NCI-H2196 (cell line): ENCODE data around the gene FMN2.

Experiments
- DNase-seq: peaks from one replicate; lab custom pipeline; 2025; ENCODE audit not compliant: unreplicated experiment; lab: John Stamatoyannopoulos, UW

Gene FMN2

GRCh38 chr1:240522122-240522822 lies 430.6 kb downstream of the FMN2 start:
- DNase-seq: no peak

GRCh38 chr1:240524356-240525069 lies 432.8 kb downstream of the FMN2 start:
- DNase-seq: no peak
